Measurements from ENCODE around the gene NPR1.

DNA sequence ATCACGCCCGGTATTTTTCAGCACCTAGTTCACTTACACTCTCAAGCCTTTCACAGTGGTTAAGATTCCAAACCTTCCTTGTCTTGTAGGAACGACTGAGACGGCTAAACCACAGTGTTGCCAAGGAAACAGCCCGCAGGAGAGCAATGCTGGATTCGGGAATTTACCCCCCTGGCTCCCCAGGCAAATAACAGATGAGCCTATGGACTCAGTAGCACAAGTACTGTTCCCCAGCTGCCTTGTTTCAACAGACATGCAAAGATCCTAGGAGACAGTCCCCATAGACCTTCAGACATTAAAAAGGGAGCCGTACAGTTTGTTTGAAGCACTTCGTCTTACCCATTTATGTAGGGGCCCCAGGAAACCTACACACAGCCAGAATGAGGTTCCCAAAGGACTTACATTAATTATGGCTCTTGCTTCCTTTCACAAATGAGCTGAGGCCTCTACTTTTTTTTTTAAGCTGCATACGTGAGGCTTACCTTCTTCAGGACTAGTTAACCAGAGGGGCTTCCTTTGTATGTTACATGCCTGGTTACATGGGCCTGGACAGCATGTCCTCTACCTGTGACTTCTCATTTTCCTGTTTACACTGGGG lies 17.3 kb upstream of the NPR1 start:
- TF ChIP-seq, protein P1, sequence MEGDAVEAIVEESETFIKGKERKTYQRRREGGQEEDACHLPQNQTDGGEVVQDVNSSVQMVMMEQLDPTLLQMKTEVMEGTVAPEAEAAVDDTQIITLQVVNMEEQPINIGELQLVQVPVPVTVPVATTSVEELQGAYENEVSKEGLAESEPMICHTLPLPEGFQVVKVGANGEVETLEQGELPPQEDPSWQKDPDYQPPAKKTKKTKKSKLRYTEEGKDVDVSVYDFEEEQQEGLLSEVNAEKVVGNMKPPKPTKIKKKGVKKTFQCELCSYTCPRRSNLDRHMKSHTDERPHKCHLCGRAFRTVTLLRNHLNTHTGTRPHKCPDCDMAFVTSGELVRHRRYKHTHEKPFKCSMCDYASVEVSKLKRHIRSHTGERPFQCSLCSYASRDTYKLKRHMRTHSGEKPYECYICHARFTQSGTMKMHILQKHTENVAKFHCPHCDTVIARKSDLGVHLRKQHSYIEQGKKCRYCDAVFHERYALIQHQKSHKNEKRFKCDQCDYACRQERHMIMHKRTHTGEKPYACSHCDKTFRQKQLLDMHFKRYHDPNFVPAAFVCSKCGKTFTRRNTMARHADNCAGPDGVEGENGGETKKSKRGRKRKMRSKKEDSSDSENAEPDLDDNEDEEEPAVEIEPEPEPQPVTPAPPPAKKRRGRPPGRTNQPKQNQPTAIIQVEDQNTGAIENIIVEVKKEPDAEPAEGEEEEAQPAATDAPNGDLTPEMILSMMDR (IDR thresholded peaks at IDR 0.05) = no peak
- no peak for TF ChIP-seq POLR2AphosphoS5 (IDR thresholded peaks at IDR 0.05)

Data from breast epithelium (tissue), 3 donors.